ENCODE data around the gene PMVK. TPM values are rescaled to one million over a fixed set of nuclear protein-coding genes. Genes with fewer than 3 reads are reported as not detected.

The PMVK gene
- total RNA-seq, 1 experiment from 2014 or later, result 26.8 TPM

- no peak for TF ChIP-seq ZNF532 (CRISPR knock-in tag; IDR thresholded peaks at IDR 0.05; ENCODE audit: borderline replicate concordance)
- TF ChIP-seq ZNF232 (CRISPR knock-in tag; IDR thresholded peaks at IDR 0.05), result no peak
- TF ChIP-seq ARID4B (CRISPR knock-in tag; IDR thresholded peaks at IDR 0.05; ENCODE audit: borderline replicate concordance), result no peak
- TF ChIP-seq USF1 (CRISPR knock-in tag; IDR thresholded peaks at IDR 0.05), result no peak
- no peak for TF ChIP-seq KAT7 (CRISPR knock-in tag; IDR thresholded peaks at IDR 0.05; ENCODE audit: borderline replicate concordance)
- no peak for TF ChIP-seq ZNF281 (CRISPR knock-in tag; IDR thresholded peaks at IDR 0.05)
- TF ChIP-seq FOXK1 (CRISPR knock-in tag; IDR thresholded peaks at IDR 0.05), result no peak
Measured at GRCh38 chr1:154880671-154881070, 55.8 kb downstream of the PMVK start (continued).

- Mint-ChIP-seq H3K4me3 (no peak overlapping the region), H3K36me3 (no peaks in the 10 kb centered on the region), H3K27me3 (ENCODE audit: low read depth) (no peaks in the 10 kb centered on the region), H3K4me1 (no peaks in the 10 kb centered on the region), H3K9me3 (no peaks in the 10 kb centered on the region), H3K27ac (no peak overlapping the region)
- TF ChIP-seq JAZF1 (CRISPR knock-in tag; IDR thresholded peaks at IDR 0.05) (no peak), USF2 (CRISPR knock-in tag; IDR thresholded peaks at IDR 0.05) (no peak)
- no peak for DNase-seq (ENCODE audit: low spot score)
- ChIA-PET POLR2A (interaction anchor here (1.0 to 1.5 kb wide), 2 partner anchors 9 to 13 kb away, joined by 3 to 10 read pairs; partner anchors contain the start of gene KCNN3), CTCF (interaction anchor here (0.5 to 2.3 kb wide), 70 partner anchors 8 to 401 kb away, joined by 3 to 95 read pairs (median 5); partner anchors contain the start of genes CHRNB2, KCNN3, LENEP and PMVK)
- ATAC-seq, result no peak
Measured at GRCh38 chr1:154879038-154879421, 57.5 kb downstream of the PMVK start.
